Vagina (tissue), 2 donors: ENCODE data around the gene BRPF1.

Source experiments
- CTCF ChIP-seq, 3 experiments: fragments of 450-650 bp in 2 of 3; fragments of 200-600 bp in 1 of 3; sonication (generic) in 1 of 3; IDR thresholded peaks; one replicate each; pipeline ENCODE4 v1.5.1; 2017 to 2019; ENCODE audit warnings: antibody characterized with exemption in 3 of 3, mild to moderate bottlenecking in 2 of 3, moderate library complexity in 2 of 3
- POLR2A ChIP-seq, 2 donors: fragments of 450-650 bp; IDR thresholded peaks; one replicate each; pipeline ENCODE4 v1.6.1; 2017; ENCODE audit warnings: antibody characterized with exemption in 2 of 2, mild to moderate bottlenecking in 2 of 2, moderate library complexity in 2 of 2

- TF ChIP-seq POLR2A (IDR thresholded peaks at IDR 0.05) (no peak), CTCF (IDR thresholded peaks at IDR 0.05) (no peak)
These were observed 36.7 kb downstream of the BRPF1 start for GRCh38 chr3:9768141-9768775.
